Thoracic aorta (tissue), 2 donors: ENCODE data around the gene RBMS1. TPM values are rescaled to one million over a fixed set of nuclear protein-coding genes. Genes with fewer than 3 reads are reported as not detected.

ENCODE experiments used
- ATAC-seq: fragments of 150-250 bp; one replicate; pipeline ENCODE4 v1.8.0; 2017; ENCODE audit warnings: low read depth; ENCODE audit not compliant: insufficient number of reproducible peaks, low FRiP score
- DNase-seq: peaks from one replicate; pipeline ENCODE4 v3.0.0-alpha.2; 2020; ENCODE audit warnings: low spot score
- H3K27ac ChIP-seq, 2 donors: fragments of 200-600 bp; sonication (generic); 1 replicate in 1 of 2; 2 replicates in 1 of 2; pipeline ENCODE4 v1.5.1; 2016; ENCODE audit warnings: mild to moderate bottlenecking in 2 of 2, moderate library complexity in 2 of 2
- H3K27me3 ChIP-seq: fragments of 200-600 bp; sonication (generic); replicated peaks from 2 replicates; pipeline ENCODE4 v1.6.0; 2016; ENCODE audit warnings: mild to moderate bottlenecking; ENCODE audit not compliant: insufficient read depth
- H3K36me3 ChIP-seq: fragments of 200-600 bp; sonication (generic); one replicate; pipeline ENCODE4 v1.5.1; 2016
- H3K4me1 ChIP-seq, 2 donors: fragments of 200-600 bp; sonication (generic); 1 replicate in 1 of 2; 2 replicates in 1 of 2; pipeline versions ENCODE4 v1.5.1 to v1.6.0; 2016; ENCODE audit warnings: low read depth in 2 of 2, mild to moderate bottlenecking in 1 of 2; ENCODE audit not compliant: control insufficient read depth in 1 of 2
- H3K4me3 ChIP-seq: fragments of 200-600 bp; sonication (generic); 2 replicates; pipeline ENCODE4 v1.5.1; 2016; ENCODE audit warnings: mild to moderate bottlenecking
- H3K9me3 ChIP-seq: fragments of 200-600 bp; sonication (generic); 2 replicates; pipeline ENCODE4 v1.5.1; 2016
- total RNA-seq, 2 donors: library from RNA; depleted of rRNA; stranded (reverse); fragments of >200 nt; gene quantifications; one replicate each; pipeline versions ENCODE4 v1.1.0 to v1.2.3, GENCODE V29; 2016
- TF ChIP-seq, protein P1 (sequence below): fragments of 200-600 bp; sonication (generic); IDR thresholded peaks from one replicate; pipeline ENCODE4 v1.5.1; 2019; ENCODE audit warnings: antibody characterized with exemption

The RBMS1 gene
- total RNA-seq, 2 donors from 2014 or later, result 98.7 to 179 TPM

DNA sequence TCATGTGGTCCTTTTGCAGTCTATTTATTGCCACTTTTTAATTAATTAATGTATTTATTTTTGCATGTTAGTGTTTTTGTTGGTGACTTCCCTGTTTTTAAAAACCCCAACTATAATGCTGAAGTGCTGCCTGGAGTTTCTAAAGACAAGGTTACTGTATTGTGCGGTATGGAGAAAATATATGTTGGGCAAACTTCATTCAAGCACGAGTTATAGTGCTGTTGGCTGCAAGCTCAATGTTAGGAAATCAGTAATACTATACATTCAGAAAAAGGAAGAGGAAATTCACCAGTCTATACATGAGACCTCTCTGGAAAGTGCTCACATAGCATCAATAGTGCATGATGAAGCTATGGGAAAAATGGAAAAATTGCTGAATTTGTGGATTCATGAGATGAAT is 15.4 kb upstream of the RBMS1 start:
- TF ChIP-seq, protein P1, sequence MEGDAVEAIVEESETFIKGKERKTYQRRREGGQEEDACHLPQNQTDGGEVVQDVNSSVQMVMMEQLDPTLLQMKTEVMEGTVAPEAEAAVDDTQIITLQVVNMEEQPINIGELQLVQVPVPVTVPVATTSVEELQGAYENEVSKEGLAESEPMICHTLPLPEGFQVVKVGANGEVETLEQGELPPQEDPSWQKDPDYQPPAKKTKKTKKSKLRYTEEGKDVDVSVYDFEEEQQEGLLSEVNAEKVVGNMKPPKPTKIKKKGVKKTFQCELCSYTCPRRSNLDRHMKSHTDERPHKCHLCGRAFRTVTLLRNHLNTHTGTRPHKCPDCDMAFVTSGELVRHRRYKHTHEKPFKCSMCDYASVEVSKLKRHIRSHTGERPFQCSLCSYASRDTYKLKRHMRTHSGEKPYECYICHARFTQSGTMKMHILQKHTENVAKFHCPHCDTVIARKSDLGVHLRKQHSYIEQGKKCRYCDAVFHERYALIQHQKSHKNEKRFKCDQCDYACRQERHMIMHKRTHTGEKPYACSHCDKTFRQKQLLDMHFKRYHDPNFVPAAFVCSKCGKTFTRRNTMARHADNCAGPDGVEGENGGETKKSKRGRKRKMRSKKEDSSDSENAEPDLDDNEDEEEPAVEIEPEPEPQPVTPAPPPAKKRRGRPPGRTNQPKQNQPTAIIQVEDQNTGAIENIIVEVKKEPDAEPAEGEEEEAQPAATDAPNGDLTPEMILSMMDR, result no peak
- no peak for DNase-seq
- no peak for ATAC-seq
- no peaks in the 10 kb centered on the region for H3K9me3 ChIP-seq
- no peak overlapping the region for H3K27ac ChIP-seq
- no peaks in the 10 kb centered on the region for H3K27me3 ChIP-seq
- no peak overlapping the region for H3K4me3 ChIP-seq
- H3K36me3 ChIP-seq, result no peaks in the 10 kb centered on the region
- no peaks in the 10 kb centered on the region for H3K4me1 ChIP-seq

DNA sequence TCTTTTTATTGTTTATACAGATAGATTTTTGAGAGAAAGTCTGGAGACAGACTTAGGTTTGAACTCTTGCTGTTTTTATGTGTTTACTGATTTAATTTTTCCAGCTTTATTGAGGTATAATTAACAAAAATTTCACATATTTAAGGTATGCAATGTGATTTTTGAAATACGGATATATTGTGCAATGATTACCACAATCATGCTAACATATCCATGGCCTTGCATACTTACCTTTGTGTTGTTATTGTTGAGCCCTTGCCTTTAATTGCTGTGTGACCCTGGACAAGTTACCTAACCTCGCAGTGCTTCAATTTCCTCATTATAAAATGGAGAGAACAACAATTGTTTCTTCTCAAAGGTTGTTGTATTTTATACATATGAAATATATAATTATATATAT is 13.9 kb upstream of the RBMS1 start:
- no peaks in the 10 kb centered on the region for H3K27me3 ChIP-seq
- H3K9me3 ChIP-seq, result no peaks in the 10 kb centered on the region
- no peaks in the 10 kb centered on the region for H3K4me1 ChIP-seq
- no peak for DNase-seq
- H3K36me3 ChIP-seq, result no peaks in the 10 kb centered on the region
- no peak overlapping the region for H3K4me3 ChIP-seq
- TF ChIP-seq, protein P1, result no peak
- ATAC-seq, result no peak
- H3K27ac ChIP-seq, result no peak overlapping the region

DNA sequence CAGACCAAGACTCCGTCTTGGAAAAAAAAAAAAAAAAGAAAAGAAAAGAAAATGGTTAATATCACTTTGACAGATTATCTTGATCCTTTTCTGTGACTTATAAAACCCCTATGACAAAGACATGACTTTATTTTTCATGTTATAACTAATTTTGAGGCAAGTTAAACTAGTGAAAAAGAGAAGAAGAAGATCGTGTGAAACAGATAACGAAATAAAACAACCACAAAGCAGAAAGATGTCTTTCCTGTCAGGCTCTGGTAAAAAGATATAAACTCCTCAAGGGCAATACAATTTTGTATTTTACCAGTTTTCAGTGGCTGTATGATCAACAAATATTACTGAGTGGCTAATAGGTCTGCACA is 13.4 kb upstream of the RBMS1 start:
- Histone ChIP-seq H3K27ac (no peak overlapping the region), H3K9me3 (no peaks in the 10 kb centered on the region), H3K36me3 (no peaks in the 10 kb centered on the region), H3K27me3 (no peaks in the 10 kb centered on the region), H3K4me3 (no peak overlapping the region), H3K4me1 (no peaks in the 10 kb centered on the region)
- TF ChIP-seq, protein P1, result no peak
- DNase-seq (no peak), ATAC-seq (no peak)

DNA sequence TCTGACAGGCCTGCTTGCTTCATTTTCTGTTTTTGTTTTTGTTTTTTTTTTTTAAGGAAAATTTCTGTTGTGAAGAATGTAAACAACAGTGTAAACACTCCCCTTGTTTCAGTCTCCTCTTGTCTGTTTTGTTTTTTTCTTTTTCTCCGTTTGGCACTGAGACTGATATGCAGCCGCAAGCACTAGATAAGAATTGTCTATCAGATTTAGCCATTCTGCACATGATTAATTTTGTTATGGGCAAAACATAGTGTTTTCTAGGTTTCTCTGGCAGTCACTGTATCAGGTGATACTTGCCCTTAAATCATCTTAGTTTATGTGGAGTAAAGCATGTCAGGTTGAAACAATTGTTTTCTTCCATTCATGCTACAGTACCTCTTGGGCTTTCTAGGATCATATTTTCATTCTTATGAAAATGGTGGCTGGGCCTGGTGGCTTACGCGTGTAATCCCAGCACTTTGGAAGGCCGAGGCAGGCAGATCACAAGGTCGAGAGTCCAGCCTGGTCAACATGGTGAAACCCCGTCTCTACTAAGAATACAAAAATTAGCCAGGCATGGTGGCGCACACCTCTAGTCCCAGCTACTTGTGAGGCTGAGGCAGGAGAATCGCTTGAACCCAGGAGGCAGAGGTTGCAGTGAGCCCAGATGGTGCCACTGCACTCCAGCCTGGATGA is 12.9 kb upstream of the RBMS1 start:
- Histone ChIP-seq H3K36me3 (no peaks in the 10 kb centered on the region), H3K27ac (no peak overlapping the region), H3K4me3 (no peak overlapping the region), H3K4me1 (no peaks in the 10 kb centered on the region), H3K27me3 (no peaks in the 10 kb centered on the region), H3K9me3 (no peaks in the 10 kb centered on the region)
- DNase-seq, result no peak
- TF ChIP-seq, protein P1, result no peak
- ATAC-seq, result no peak

DNA sequence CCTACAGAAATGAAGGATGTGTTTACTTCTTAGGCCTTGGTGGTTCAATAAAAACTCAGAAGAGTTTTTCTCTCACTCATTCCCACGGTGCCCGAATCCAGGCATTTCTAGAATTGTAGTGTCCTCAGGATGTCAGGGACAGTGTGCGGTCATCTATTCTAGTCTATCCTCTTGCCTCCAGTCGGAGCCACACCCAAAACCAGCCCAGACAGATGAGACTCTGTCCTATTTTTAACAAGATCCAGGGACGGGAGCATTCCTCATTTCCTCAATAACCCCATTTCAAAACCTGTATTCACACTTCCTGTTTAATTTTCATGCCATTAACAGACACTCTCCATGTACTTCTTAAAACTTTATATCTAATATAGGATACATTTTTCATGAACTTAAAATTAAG is 11.6 kb upstream of the RBMS1 start:
- no peaks in the 10 kb centered on the region for H3K27me3 ChIP-seq
- H3K27ac ChIP-seq, result no peak overlapping the region
- no peaks in the 10 kb centered on the region for H3K36me3 ChIP-seq
- DNase-seq (no peak), ATAC-seq (no peak)
- TF ChIP-seq, protein P1, result no peak
- no peaks in the 10 kb centered on the region for H3K4me1 ChIP-seq
- H3K4me3 ChIP-seq, result no peak overlapping the region
- no peaks in the 10 kb centered on the region for H3K9me3 ChIP-seq
